Endometrial microvascular endothelial cells (primary cell): Measurements from ENCODE around the gene KLHL11. TPM values are rescaled to one million over a fixed set of nuclear protein-coding genes. Genes with fewer than 3 reads are reported as not detected.
"Not testable (repeated sequence)": the region's sequence is repeated elsewhere in the genome, so short reads cannot be mapped to it uniquely, and the experiment has no call there.

Experiments used
- in situ Hi-C: cut with HindIII; loops from 2 replicates; pipeline ENCODE4 v1.10.0; 2017; ENCODE audit warnings: low sequenced_read_pairs, low pct_unique_long_range_greater_than_20kb; ENCODE audit errors: inconsistent ontology term
- total RNA-seq: library from RNA; depleted of rRNA; stranded (reverse); fragments of >200 nt; gene quantifications from one replicate; pipeline ENCODE4 v1.2.3, GENCODE V29; 2015; ENCODE audit errors: inconsistent ontology term

Gene KLHL11
- total RNA-seq, 1 donor from 2014 or later: 23.1 TPM

- in situ Hi-C loops: no loop called here
These were observed 26.2 kb upstream of the KLHL11 start for GRCh38 chr17:41891135-41892020.

GRCh38 chr17:41888332-41888965 is 23.2 kb upstream of the KLHL11 start:
- in situ Hi-C loops: no loop called here

- in situ Hi-C loops: no loop called here
These were observed 20.5 kb upstream of the KLHL11 start for GRCh38 chr17:41885733-41886132.

GRCh38 chr17:41882756-41883155 is 17.5 kb upstream of the KLHL11 start:
- in situ Hi-C loops: no loop called here

GRCh38 chr17:41880130-41880529 is 14.9 kb upstream of the KLHL11 start:
- in situ Hi-C loops: no loop called here

GRCh38 chr17:41874293-41874670 is 9.1 kb upstream of the KLHL11 start:
- in situ Hi-C loops: not testable (repeated sequence)

GRCh38 chr17:41873559-41874292 is 8.5 kb upstream of the KLHL11 start:
- in situ Hi-C loops: no loop called here

- in situ Hi-C loops: no loop called here
These were observed 6.6 kb upstream of the KLHL11 start for GRCh38 chr17:41871789-41872188.

- in situ Hi-C loops: no loop called here
These were observed 5.4 kb upstream of the KLHL11 start for GRCh38 chr17:41870627-41871026.

GRCh38 chr17:41870097-41870496 is 4.9 kb upstream of the KLHL11 start:
- in situ Hi-C loops: no loop called here

- in situ Hi-C loops: no loop called here
These were observed 4.2 kb upstream of the KLHL11 start for GRCh38 chr17:41869426-41869825.

- in situ Hi-C loops: no loop called here
These were observed 3.3 kb upstream of the KLHL11 start for GRCh38 chr17:41868568-41868967.

GRCh38 chr17:41865596-41865893 is 322 bp upstream of the KLHL11 start:
- in situ Hi-C loops: no loop called here

- in situ Hi-C loops: no loop called here
These were observed 756 bp downstream of the KLHL11 start for GRCh38 chr17:41864498-41864835.

- in situ Hi-C loops: no loop called here
These were observed 2.0 kb downstream of the KLHL11 start for GRCh38 chr17:41863074-41863848.

GRCh38 chr17:41860254-41860931 is 4.8 kb downstream of the KLHL11 start:
- in situ Hi-C loops: no loop called here

GRCh38 chr17:41851382-41851781 is 13.8 kb downstream of the KLHL11 start:
- in situ Hi-C loops: not testable (repeated sequence)

GRCh38 chr17:41849251-41849990 is 15.8 kb downstream of the KLHL11 start:
- in situ Hi-C loops: no loop called here
